Suppressor macrophage (primary cell): ENCODE data around the gene ELOA2.
"Not testable (repeated sequence)": the region's sequence is repeated elsewhere in the genome, so short reads cannot be mapped to it uniquely, and the experiment has no call there.

ENCODE experiments used
- DNase-seq, 4 experiments: peaks; one replicate each; pipeline ENCODE4 v3.0.0-alpha.2; 2020 to 2022

Gene ELOA2

GRCh38 chr18:47019870-47020269, 15.6 kb downstream of the ELOA2 start:
- not testable (repeated sequence) for DNase-seq
